ENCODE results near the gene AMOTL2.

AMOTL2 gene

GRCh38 chr3:134364936-134365765 lies 9.1 kb downstream of the AMOTL2 start:
- no peak for DNase-seq

GRCh38 chr3:134364061-134364935 lies 9.9 kb downstream of the AMOTL2 start:
- DNase-seq, result no peak

DNA sequence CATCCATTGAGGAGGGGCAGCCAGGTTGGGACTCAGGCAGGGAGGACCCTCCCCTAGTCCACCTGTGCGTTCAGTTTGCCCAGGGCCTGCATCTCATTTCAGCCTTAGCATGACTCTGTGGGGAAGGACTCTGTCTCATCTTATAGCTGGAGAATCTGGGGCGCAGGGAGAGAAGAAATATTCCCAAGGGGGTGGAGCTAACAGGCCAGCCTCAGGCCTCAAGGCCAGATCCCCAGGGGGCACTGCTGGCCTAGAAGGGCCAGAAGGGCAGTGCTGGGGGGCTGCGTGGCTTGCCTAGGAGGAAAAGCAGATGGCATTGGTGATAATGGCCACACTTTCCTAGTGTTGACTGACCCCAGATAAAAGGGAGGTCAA lies 10.9 kb downstream of the AMOTL2 start:
- DNase-seq, result no peak

DNA sequence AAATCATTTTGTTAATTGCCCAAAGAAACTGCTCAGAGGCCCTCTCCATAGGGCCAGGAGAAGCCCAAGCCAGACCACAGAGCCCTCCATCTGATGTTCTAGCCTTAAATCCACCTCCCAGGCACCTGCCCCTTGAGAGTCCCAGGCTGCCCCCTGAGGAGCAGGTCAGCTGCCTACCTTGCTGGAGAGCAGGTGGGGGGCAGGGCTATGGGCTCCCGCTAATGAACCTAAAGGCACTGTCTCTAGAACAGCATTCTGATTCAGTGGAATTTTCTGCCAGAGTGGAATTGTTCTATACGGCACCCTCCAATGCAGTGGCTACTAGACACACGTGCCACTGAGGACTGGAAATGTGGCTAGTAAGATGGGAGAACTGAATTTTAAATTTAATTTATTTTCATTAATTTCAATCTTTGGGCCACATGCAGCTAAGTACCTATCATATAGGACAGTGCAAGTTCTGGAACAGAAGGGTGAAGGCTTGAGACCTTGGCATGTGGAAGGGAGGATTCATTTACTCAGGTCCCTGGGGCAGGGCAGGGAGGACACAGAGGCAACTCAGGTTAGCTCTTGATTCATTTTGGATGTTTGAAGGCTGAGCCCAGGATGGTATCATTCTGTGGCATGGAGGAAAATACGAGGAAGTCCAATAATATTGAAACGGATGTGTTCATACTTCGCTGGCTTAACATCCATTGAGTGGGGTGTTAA lies 11.4 kb downstream of the AMOTL2 start:
- DNase-seq, result no peak

DNA sequence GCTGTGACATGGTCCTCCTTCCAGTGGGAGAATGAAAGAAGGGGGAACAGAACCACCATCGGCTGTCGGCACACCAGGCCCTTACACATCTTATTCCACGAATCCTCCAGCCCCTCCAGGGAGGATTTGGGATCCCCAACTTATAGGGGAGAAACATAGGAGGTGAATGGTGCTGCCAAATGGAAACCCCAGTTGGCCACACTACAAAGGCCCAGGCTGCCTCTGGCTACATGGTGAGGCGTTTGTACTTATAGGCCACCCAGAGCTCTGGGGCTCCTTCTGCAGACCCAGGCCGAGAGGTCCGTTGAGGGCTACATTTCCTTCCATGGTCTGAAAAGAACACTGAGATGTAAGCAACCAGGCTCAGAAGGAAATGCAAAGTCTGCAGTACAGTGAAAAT lies 12.0 kb downstream of the AMOTL2 start:
- no peak for DNase-seq

DNA sequence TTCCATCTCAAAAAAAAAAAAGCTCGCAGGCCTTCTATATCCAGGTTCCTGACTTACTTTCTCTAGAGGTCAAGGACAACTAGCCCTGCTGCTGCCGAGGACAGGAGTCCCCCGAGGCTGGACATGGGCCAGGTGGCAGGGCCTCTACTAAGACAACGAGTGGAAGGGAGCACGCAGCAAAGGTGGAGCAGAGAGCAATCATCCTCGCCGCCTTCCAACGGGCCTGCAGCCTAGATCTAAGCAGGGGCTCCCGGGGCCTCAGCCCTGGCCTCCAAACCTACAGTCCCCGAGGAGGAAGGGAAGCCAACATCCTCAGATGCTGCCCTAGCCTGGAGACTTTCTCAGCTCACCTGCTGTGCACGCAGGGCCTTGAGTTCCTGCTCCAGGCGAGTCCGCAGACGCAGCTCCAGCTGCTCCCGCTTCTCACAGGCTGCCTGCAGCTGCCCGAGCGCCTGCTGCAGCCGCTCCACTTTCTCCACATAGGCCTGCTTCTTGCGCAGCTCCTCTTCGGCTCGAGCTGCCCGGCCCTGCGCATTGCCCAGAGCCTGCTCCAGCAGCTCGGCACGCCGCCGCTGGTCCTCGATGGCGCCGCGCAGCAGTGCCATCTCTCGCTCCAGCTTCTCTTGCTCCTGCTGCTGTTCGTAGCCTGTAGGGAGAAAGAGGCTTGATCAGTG lies 12.9 kb downstream of the AMOTL2 start:
- no peak for DNase-seq

- DNase-seq, result no peak
Observed at GRCh38 chr3:134360046-134360445, 14.2 kb downstream of the AMOTL2 start.

GRCh38 chr3:134359121-134360010 lies 14.9 kb downstream of the AMOTL2 start:
- DNase-seq, result no peak

GRCh38 chr3:134357914-134358811 lies 16.1 kb downstream of the AMOTL2 start:
- DNase-seq, result no peak

GRCh38 chr3:134357261-134357913 lies 16.9 kb downstream of the AMOTL2 start:
- no peak for DNase-seq

GRCh38 chr3:134356411-134357040 lies 17.7 kb downstream of the AMOTL2 start:
- DNase-seq, result no peak

- DNase-seq, result no peak
Observed at GRCh38 chr3:134355416-134355815, 18.8 kb downstream of the AMOTL2 start.

DNA sequence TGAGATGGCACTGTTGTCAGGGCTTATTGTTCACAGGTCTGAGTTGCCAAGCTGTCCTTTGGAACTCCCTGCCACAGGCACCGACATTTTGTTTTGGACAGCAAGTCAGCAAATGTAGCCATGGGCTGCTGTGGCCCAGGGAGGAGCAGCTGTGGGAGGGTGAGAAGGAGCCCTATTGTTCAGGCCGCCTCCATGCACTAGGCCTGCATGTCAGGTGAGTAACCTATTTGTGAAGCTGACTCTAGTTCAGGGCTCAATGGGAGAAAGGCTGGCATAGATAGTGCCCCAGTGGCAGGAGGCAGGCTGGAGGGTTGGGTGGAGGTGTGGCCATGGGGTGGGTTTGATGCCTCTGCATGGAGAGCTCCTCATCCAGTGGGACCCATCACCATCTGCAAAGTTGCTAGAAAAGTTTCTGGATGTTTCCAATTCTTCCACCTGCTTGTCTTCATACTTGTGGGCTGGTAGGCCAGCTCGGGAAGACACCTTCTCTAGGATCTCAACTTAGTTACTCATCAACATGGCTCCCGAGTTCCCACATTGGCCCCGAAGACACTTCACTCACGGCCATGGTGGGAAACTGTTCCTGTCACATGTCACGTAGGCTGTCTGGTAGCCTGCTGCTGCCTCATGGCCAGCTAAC lies 19.5 kb downstream of the AMOTL2 start:
- DNase-seq, result no peak

- no peak for DNase-seq
Observed at GRCh38 chr3:134353831-134354611, 20.2 kb downstream of the AMOTL2 start.

GRCh38 chr3:134353171-134353825 lies 20.9 kb downstream of the AMOTL2 start:
- DNase-seq, result no peak

DNA sequence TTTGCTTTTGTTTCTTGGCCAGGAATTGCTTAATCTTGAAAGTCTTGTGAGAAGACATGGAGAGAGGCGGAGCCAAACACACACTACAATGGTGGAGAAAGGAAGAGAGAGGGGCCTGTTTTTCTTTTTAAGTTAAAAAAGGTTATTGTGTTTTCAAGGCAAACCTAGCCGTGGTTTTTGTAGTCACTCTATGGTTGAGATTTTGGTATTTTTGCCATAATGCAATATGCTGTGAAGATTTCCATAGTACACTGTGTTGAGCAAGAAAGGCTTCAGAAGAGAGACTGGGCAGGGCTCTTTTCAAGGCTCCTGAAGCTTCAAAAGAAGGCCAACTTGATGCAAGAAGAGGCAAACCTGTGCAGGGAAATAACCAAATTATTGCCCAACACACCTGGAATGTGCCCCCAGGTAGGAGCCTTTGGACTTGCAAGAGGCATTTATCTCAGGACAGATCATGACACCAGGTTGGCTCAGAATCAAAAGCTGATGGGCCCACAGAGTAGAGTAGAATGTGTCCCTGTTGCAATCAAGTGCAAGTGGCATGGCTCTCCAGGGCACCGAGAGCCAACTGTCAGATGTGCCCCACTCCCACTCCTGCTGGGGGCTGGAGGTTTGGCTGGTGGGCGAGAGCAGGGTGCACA lies 22.1 kb downstream of the AMOTL2 start:
- no peak for DNase-seq

DNA sequence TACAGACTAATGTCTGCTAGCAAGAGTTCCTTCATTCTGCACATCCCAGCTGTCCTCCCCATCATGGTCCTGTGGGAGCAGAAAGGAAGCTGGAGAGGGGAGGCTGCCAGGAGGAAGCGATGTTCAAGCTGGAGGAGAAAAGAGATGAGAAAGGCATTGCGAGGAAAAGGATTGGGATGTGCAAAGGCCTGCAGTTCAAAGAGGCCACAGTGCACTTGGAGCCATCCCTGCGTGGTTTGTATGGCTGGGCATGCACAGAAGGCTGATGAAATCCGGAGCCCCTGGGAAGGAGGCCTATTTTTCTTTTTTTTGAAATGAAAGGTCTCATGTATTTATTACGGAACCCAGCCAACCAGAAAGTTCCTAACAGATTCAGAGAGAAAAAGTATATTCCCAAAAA lies 22.8 kb downstream of the AMOTL2 start:
- no peak for DNase-seq
